ENCODE measurements around the gene MAN2A1.
A peak's percentile ranks its signal among the peaks of the same experiment; 100 is the strongest.

Gene MAN2A1

DNA sequence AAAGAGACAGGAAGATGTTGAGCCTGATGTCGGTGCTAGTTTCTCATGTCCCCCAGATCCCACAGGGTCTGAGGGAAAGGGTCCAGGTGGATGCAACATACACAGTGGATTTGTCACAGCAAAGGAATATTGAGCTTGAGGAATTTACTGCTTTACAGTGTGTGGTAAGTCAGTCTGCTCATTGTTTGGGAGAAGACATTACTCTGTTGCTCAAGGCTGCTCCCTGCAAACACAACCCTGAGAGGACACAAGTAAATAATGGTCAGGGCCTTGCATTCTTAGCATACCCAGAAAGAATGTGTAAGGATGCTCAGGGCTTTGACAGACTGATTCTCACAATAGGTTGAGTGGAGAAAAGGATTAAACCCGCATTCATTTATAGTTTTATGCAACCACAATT lies 7.3 kb upstream of the MAN2A1 start:
- DNase-seq = no peak

DNA sequence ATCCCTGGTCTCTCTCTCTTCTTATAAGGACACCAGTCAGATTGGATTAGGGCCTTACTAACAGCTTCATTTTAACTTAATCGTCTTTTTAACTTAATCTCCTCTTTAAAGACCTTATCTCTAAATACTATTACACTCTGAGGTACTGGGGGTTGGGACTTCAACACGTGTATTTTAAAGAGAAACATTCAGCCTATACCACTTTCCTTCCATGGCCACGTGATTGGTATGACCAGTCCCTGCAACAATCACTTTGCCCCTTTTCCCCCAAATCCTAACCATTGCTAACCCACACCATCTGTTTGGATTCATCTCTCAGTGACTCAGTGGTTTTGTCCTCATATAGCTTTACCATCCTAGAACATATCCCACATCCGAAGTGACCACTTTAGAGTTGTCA lies 3.8 kb upstream of the MAN2A1 start:
- DNase-seq = no peak

DNA sequence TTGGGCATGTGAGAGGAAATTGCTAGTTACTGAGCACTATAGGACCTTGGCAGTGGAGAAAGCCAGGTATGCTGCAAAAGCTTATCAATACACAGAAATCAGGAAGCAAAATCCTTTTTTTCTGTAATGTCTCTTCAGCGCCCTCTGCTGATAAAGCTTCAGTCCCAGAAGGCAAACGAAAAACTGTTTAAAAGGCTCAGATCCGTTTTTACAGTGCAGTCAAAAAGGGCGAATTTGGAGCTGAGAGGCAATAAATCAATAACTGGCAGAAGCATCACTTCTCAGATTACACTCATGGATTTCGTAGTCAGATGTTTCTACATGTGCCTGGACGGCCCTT lies 1.1 kb upstream of the MAN2A1 start:
- no peak for DNase-seq

DNA sequence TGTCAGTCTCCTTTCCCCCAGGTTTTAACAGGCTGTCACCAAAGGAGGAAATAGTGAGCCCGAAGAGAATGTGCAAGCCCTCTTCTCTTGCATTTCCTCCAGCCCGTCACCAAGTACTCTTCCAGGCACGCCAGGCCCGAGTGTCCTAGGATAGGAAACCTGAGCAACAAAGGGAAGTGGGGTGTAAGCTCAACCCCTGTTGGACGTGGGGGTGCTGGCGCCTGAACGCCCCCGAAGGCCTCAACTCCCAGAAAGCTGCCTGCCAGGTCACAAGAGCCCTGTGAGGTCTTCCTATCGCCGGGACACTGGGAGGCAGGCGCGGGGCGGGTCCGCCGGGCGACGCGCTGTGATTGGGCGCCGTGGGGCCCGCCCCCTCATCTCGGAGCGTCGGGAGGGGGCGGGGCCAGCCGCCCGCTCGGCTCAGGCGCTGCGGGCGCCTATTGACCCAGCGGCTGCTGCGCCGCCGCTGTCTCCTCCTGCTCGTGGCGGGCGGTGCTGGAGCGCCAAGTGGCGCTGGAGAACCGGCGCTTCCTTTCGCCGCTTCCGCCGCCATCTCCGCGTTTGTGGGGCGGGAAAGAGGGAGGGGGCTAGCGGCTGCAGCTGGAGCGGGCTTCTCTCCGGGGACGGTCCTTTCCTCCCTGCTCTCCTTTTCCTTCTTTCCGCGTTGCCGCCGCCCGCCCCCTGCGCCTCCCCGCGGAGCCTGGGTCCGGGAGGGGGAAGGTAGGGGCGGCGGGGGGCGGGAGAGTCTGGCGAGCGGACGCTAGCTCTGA lies 572 bp upstream of the MAN2A1 start:
- peak; percentile 76 for DNase-seq

DNA sequence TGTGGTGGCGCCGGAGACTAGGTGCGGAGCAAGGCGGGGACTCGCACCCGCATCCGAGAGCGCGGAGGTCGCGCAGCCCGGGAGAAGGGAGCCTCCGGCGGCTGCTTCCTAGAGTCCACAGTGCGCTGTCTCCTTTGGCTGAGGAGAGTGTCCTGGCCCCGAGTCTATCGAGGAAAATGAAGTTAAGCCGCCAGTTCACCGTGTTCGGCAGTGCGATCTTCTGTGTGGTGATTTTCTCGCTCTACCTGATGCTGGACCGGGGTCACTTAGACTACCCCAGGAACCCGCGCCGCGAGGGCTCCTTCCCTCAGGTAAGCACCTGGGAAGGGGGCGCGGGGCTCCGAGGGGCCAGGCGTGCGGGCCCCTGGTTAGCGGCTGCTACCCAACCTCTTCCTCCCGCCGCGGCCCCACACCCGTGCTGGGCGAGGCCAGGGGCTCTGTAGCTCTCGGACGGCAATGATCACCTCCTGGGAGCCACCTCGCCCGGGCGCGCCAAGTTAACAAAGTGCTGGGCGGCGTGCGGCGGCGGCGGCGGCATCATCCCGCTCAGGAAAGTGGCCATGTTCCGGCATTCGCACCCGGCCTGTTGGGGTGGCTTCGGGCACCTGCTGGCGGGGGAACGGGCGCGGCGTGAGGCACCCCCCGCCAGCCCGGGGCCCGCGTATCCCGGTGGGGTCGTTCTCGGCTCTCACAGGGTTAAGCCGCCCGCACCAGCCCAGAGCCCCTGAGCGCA lies 681 bp downstream of the MAN2A1 start:
- peak; percentile 33 for DNase-seq

DNA sequence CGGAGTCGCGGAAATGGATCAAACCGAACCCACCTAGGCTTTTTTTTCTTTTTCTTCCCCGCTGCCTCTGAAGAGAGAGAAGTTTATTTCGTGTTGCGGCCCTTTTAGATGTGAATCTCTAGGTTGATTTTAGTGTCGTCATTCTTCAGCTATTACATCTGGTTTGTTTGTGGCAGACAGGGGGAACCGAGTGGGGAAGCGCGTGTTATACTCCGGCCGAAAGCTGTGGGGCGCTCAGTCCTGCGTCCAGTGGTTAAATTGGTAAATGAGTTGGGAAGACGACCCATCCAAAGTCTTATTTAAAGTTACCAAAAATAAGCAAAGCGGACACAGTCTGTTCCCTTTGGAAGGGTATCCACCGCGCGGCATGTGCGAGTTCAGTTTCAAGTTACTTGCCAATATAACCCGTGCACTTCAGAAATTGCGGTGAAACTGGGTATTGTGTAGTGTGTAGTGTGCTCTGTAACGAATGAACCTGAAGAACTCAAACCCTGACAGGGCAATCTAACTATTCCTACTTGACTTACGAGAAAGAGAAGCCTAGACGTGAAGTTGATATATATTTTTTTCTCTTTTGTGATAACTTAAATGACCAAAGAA lies 1.3 kb downstream of the MAN2A1 start:
- peak; percentile 32 for DNase-seq

DNA sequence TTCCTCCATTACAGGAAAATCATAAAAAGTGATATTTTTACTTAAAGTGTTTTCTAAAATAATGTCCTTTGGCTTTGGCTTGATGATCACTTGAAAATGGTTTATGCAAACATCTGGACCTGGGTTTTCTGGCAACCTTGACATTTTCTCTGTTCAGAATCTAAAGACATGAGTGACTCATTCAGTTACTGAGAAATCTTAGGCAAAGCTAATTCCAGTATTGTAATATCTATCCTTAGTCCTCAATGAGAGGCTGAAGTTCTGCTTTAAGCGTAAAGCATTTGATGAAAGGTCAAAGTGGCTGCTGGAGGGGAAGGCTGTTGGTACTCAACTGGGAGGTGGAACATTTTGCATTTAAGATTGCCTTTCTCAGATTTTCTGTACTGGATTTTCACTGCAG lies 2.3 kb downstream of the MAN2A1 start:
- DNase-seq = no peak

DNA sequence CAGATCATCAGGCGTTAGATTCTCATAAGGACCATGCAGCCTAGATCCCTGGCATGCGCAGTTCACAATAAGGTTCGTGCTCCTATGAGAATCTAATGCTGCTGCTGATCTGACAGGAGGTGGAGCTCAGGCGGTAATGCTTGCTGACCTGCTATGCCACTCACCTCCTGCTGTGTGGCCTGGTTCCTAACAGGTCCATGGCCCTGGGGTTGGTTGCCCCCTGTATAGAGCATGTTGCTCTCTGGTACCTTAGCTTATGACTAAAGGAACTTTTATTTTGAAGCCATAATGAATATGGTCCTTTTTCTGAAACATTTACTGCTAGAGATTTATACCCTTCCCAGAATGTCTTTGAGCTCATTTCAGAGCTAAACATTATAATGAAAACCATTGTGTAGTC lies 3.1 kb downstream of the MAN2A1 start:
- no peak for DNase-seq

DNA sequence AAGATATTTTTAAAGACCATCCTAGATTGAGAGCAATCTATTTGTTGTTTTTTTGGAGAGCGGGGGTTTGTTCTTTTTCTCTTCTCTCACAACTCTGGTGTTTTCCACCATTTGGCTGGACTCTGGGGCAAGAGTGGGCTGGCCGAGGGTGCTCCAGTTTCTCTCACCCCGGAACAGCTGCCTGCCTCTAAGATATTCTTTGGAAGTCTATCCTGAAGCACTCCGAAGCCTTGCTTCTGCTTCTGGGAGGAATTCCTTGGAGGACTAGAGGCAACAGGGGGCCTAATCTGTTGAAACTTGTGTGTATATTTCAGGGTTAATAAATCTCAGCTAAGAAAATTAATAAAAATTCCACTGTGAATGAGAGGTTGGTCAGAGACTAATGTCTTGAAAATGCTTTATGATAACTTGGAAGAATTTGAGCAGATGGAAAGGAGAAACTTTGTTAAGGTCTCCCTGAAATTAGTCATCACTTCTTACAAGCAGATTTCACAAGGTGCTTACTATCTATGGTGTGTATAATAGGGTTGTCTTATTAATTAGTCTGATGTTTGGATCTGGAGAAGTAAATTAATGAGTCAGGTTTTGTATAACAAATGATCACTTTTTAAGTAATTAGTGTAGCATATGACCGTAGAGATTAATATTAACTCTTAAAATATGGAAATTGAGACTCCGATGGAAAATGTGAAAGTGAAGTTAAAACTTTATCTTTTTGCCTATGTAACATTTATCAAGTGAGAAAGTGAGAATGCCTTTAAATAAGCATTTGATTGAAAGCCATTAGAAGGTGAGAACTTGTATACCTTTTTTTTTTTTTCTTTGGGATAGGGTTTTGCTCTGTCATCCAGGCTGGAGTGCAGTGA lies 4.0 kb downstream of the MAN2A1 start:
- DNase-seq = no peak

DNA sequence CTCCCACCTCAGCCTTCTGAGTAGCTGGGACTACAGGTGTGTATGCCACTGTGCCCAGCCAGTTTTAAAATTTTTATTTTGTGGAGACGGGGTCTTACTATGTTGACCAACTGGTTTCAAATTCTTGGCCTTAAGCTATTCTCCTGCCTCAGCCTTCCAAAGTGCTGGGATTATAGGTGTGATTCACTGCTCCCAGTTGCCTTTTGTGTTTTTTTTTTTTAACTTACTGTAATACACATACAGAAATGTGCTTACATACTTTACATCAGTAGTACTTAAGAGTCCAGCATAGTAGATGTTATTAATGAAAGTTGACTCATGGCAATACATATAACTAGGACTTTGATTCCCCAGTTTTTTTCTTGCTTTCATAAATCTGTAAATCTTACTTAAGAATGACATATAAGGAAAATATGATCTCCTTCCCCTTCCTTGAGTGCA lies 4.7 kb downstream of the MAN2A1 start:
- DNase-seq = no peak

DNA sequence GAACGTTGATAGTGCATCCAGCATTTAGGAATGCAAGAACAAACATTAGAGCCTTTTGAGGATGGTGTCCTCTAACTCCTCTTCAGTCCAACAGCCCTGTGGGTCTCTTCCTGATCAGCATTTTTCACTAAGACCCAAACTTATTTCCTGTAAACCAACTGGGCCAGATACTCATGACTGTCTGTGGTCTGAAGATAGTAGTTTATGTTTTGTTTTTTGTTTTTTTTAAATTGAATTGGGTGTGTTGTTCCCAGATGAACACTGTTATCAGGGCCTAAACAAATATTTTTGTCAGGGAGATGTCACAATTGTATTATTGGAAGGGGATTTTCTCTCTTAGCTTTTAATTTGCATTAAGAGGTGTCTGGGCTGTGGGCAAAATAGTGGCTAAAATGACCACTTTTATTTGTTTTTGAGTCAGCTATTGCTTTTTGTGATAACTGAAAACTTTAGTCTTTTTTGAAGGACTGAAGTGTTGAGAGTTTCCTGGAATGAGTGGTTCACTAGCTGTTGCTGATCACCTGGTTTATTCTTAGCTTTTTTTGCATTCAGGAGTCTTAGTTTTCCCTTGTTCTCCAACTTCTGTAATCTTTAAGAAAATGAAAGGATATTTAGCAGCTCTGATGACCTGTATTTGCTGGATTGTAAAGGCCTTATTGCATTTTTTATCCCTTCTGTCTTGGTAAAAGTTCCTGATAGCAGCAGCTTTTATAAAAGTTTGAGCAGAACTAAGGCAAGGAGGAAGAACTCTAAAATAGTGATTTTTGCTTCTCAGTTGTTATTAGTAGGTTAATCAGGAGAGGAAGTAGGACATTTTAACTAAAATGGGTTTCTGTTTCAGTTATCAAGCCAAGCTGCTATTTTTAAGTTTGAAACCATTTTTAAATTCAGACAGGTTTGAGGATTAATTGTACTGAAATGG lies 5.5 kb downstream of the MAN2A1 start:
- DNase-seq = no peak

DNA sequence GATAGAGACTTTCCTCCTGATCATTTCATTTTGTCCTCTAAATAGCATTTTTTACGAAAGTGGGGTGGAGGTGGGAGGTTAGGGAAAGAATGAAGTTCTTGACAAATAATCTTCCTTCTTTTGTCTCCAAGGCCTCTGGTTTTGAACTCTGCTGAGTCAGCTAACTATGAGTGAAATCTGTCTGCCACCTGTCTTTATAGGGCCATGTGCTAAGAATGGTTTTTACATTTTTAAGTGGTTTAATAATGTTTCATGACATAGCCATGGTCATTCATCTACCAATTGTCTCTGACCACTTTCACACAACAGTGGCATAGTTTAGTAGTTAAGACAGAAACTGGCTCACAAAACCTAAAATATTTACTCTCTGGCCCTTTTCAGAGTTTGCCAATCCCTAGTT lies 7.6 kb downstream of the MAN2A1 start:
- no peak for DNase-seq

DNA sequence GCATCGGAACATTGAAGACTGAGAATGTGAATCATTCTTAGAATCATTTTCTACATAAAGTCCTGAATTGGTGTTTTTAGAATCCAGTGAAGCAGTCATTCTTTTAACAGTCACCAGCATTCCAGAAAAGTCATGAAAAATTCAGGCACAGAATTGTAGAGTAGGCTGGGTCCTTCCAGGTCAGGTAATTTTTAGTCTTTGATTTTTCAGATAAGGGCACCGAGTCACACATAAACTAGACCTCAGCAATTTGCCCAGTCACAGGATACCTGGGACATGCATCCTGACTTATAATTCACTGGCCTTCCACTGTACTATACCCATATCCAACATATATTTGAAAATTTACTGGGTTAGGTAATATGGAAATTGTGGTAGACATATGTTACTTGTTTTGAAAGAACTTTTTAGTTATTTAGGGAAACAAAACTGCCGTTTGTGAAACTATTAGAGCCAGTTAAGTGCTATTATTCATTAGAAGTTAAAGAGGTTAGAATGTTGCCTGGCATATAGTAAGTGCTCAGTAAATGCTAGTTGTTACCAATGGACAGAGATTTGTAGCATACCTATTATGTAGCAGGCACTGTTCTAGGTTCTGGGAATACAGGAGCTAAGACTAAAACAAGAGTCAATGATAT lies 10.9 kb downstream of the MAN2A1 start:
- DNase-seq = no peak

DNA sequence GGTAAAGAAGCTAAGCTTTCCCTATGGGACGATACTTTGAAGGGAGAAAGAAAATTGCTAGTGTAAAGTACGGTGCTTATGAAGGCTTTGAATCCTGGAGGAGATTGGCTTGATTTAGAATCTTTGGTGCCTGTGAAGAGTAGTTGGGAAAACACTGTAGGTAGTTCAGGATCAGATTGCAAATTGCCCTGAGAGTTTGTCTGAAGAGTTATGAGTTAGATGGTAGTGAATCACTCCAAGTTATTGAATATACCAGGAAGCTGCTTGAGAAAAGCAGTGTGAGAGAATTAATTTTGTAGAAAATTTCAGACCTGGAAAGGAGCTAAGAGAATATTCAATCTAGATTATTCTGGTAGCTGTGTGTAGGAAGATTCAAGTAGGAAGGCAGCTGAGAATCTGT lies 11.5 kb downstream of the MAN2A1 start:
- no peak for DNase-seq

DNA sequence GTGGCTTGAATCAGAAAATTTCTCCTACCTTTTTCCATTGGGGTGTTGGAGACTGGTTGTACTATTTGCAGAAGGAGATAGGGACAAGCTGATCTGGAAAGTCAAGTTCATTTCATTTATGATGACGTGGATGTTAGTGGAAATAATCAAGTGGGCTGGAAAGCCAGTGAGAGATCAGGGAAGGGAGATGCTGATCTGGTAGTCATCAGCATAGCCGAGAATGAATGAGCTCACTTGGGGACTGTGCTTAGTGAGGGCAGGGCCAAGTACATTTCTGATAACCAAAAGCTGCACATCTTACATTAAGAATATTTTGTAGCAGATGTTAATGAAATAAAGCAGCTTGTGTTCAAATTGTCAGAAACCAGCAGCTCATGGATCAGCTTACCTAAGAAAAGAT lies 12.1 kb downstream of the MAN2A1 start:
- DNase-seq = no peak

DNA sequence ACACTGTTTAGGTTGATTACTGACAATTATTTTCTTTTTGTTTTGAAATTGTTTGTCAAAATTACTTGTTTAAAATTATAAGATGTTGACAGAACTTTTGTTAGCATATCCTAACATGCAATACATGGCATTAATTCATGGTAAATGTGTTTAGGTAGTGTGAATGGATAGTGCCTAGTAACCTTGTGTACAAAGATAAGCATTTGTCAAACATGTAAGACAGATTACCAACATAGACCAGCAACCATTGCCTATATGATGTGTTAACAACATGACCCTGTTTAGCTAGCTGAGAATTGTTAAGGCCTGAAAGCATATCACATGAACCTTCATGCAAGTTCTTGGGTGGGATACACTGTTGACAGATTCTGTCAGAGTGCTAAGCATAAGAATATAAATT lies 13.4 kb downstream of the MAN2A1 start:
- no peak for DNase-seq

DNA sequence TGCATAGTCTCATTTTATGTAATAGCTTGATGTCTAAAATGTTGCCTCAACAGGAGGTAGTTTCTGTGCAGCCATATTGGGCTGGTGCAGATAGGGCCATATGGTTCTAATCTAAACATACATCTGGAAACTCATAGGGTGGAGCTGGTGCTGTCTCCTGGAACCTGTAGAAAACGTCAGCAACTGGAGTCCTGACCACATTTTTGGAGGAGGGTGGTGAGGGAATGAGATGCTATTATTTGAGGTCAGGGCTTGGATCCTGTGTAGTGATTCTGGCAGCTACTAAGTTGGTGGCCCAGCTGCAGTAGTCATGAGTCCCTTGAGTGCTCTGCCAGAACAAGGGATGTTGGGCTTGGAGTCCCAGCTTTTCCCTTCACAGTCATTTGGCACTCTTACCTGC lies 14.1 kb downstream of the MAN2A1 start:
- no peak for DNase-seq

DNA sequence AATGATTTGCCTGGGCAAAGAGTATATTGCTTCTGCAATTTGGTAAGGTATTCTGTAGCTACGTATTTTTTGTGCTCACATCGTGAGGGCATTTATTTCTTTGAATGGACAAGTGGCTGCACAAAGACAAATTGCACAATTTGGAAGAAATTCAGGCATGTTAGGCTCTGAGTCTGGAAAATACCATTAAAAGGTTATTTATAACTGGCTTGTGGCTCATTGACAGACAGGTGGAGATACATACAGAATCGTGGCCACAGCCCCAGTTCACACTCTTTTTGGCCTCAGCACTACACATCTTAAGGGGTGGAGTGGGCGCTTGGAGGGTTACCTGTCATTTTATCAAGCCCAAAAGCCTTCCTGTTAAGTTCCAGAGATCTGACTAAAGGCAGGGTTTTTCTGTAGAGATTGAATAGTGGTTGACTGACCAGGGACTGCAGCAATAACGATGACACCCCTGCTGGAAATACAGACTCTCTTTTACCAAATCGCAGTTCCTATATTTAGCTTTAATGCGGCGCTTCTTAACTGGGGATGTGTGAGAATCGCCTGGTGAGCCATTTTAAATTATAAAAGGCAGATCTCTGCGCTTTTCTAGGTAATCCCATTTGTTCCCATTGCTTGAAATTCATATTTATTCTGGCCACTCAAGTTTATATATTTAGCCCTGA lies 14.7 kb downstream of the MAN2A1 start:
- no peak for DNase-seq

DNA sequence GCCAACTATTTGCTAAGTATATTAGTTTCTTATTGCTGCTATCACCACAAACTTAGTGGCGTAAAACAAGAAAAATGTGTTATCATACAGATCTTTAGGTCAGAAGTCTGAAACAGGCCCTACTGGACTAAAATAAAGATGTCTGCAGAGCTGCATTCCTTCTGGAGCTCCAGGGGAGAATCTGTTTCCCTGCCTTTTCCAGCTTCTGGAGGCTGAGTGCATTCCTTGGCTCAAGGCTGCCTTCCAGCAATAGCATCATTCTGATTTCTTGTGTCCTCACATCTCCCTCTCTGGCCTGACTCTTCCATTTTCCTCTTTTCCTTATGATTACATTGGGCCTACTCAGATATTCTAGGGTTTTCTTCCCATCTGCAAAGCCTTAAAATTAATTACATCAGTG lies 15.9 kb downstream of the MAN2A1 start:
- no peak for DNase-seq

DNA sequence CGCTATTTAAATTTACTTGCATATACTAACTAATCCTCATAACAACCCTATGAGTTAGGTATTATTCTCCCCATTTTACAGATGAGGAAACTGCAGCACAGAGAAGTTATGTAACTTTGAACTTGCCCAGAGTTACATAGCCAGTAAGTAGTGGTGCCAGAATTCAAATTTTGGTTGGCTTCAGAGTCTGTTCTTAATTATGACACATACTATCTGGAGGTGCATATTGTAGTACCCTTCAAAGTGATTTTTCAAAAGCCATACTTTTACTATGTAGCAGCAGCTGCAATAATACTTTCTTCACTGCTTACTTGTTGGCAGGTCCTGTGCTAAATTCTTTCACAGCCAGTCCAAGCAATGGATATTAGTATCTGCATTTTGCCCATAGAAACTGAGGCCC lies 16.4 kb downstream of the MAN2A1 start:
- DNase-seq = no peak

DNA sequence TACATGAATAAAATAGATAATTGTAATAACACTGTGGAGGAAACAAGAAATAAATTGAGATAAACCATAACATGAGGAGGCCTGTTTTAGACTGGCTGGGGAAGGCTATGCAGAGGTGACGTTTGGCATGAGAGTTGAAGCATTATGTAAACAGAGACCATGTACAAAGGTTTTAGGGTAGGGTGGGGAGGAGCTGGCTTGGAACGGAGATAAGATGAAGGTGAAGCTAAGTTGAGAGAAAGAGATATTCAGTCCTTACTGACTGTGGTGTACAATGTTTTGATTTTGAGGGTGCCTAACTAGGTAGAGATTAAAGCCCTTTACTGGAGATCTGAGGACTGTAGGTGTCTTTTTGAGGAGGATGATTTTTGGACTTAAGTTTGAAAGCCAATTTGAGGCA lies 17.8 kb downstream of the MAN2A1 start:
- no peak for DNase-seq
